Testis (tissue), 3 donors: Measurements from ENCODE around the gene CITED1. TPM values are rescaled to one million over a fixed set of nuclear protein-coding genes. Genes with fewer than 3 reads are reported as not detected.

Experiments
- DNase-seq: peaks from one replicate; pipeline ENCODE4 v3.0.0-alpha.2; 2019
- H3K27ac ChIP-seq, 2 donors: fragments of 200-600 bp; sonication (generic); one replicate each; pipeline ENCODE4 v1.5.1; 2019
- H3K27me3 ChIP-seq: fragments of 200-600 bp; sonication (generic); one replicate; pipeline ENCODE4 v1.5.1; 2019
- H3K36me3 ChIP-seq: fragments of 200-600 bp; sonication (generic); one replicate; pipeline ENCODE4 v1.5.1; 2017; ENCODE audit warnings: low read depth; ENCODE audit errors: missing control alignments
- H3K4me1 ChIP-seq: fragments of 200-600 bp; sonication (generic); one replicate; pipeline ENCODE4 v1.5.1; 2019
- H3K4me3 ChIP-seq, 2 donors: fragments of 200-600 bp; sonication (generic); one replicate each; pipeline ENCODE4 v1.5.1; 2017 to 2019
- H3K9me3 ChIP-seq: fragments of 200-600 bp; sonication (generic); one replicate; pipeline ENCODE4 v1.5.1; 2017
- POLR2A ChIP-seq: fragments of 450-650 bp; IDR thresholded peaks from one replicate; pipeline ENCODE4 v1.6.1; 2017; ENCODE audit warnings: antibody characterized with exemption, mild to moderate bottlenecking, moderate library complexity
- WGBS, 2 donors: methylation state at CpG; one replicate each; pipeline ENCODE4 v1.1.5; 2018; 5-methylcytosine and 5-hydroxymethylcytosine counted together
- intact Hi-C: fragments of 100-400 bp; cut with DNase I; formaldehyde crosslinking; loops from one replicate; pipeline ENCODE4 v1.15.1; 2023; ENCODE audit warnings: low total_unique reads
- polyA plus RNA-seq: library from polyadenylated mRNA; stranded (reverse); fragments of 350-450 nt; fragmentation: Illumina TruSeq; extraction: RNeasy Lipid Tissue Mini Kit (QIAGEN cat#74804); gene quantifications from one replicate; pipeline ENCODE4 v1.2.3, GENCODE V29; 2014; ENCODE audit warnings: low read depth, low replicate concordance; ENCODE audit not compliant: insufficient read depth
- total RNA-seq, 2 donors: library from RNA; depleted of rRNA; stranded (reverse); fragments of >200 nt; gene quantifications; one replicate each; pipeline ENCODE4 v1.2.3, GENCODE V29; 2016
- TF ChIP-seq, protein P1 (sequence below), 3 experiments: fragments of 450-650 bp in 2 of 3; fragments of 200-600 bp in 1 of 3; sonication (generic) in 1 of 3; IDR thresholded peaks; one replicate each; pipeline ENCODE4 v1.5.1; 2016 to 2019; ENCODE audit warnings: antibody characterized with exemption in 3 of 3, mild to moderate bottlenecking in 2 of 3, moderate library complexity in 1 of 3

The CITED1 gene
- total and polyA plus RNA-seq, 3 donors from 2014 or later = 323 to 593 (median 439) TPM

DNA sequence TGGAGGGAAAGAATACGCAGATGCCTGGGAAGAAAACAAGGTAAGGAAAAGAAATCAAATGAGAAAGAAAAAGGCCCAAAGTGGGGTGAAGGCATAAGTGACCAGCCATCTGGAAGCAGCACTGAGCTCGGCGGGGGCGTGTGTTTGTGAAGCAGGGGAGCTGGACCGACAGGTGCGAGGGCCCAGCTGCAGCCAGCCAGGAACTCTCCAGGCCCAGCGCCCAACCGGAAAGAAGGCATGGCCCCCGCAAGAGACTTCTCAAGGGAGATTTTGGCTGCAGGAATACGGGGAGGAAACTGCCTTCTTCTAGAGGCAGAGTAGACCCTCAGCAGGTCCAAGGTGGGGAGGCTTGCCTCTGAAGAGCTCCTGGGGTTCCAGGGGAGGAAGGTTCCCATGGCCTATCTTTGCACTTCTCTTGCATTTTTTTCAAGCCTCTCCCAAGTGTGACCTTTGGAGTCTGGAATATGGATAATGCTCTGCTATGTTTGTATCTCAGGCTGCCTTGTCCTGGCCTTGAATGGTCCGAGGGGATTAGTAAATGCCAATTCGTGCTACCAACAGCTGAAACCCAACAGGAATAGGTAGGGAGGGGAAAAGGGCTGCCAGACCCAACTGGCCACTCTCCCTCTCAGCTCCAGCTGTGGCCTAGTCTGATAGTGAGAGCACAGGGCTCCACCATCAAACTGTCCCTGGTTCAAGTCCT, 10.8 kb upstream of the CITED1 start:
- no peaks in the 10 kb centered on the region for H3K9me3 ChIP-seq
- intact Hi-C loops = no loop called here
- no peaks in the 10 kb centered on the region for H3K4me1 ChIP-seq
- H3K27me3 ChIP-seq = no peaks in the 10 kb centered on the region
- no peaks in the 10 kb centered on the region for H3K36me3 ChIP-seq
- 25 to 39% methylated on average over 1 to 6 of the region's 12 CpGs for WGBS, 2 donors
- no peak overlapping the region for H3K4me3 ChIP-seq
- H3K27ac ChIP-seq = no peak overlapping the region
- no peak for TF ChIP-seq POLR2A
- TF ChIP-seq, protein P1, sequence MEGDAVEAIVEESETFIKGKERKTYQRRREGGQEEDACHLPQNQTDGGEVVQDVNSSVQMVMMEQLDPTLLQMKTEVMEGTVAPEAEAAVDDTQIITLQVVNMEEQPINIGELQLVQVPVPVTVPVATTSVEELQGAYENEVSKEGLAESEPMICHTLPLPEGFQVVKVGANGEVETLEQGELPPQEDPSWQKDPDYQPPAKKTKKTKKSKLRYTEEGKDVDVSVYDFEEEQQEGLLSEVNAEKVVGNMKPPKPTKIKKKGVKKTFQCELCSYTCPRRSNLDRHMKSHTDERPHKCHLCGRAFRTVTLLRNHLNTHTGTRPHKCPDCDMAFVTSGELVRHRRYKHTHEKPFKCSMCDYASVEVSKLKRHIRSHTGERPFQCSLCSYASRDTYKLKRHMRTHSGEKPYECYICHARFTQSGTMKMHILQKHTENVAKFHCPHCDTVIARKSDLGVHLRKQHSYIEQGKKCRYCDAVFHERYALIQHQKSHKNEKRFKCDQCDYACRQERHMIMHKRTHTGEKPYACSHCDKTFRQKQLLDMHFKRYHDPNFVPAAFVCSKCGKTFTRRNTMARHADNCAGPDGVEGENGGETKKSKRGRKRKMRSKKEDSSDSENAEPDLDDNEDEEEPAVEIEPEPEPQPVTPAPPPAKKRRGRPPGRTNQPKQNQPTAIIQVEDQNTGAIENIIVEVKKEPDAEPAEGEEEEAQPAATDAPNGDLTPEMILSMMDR (IDR thresholded peaks at IDR 0.05) = no peak
- no peak for DNase-seq

DNA sequence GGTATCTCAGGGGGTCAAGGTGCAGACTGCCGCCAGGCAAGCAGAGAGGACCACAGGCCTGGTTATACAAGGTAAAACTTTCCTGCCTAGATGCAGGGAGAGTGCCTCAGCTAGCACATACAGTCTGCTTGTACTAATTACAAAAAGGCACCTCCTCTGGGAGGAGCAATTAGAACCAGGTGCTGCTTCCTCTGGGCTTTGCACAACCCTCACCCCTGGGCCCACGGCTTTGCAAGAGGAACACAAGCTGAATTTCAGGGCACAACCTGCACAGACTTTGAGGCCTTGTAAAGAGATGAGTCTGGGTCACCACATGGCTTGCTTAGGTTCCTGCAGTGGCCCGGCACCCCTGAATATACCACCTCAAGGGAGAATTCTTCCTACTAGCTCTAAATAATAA, 9.2 kb upstream of the CITED1 start:
- Histone ChIP-seq H3K27ac (no peak overlapping the region), H3K27me3 (no peaks in the 10 kb centered on the region), H3K4me1 (no peaks in the 10 kb centered on the region), H3K4me3 (no peak overlapping the region), H3K36me3 (no peaks in the 10 kb centered on the region), H3K9me3 (no peaks in the 10 kb centered on the region)
- TF ChIP-seq, protein P1 (IDR thresholded peaks at IDR 0.05) = no peak
- no peak for TF ChIP-seq POLR2A
- WGBS, 2 donors = 89 to 93% methylated on average over 2 to 3 of the region's 3 CpGs
- no peak for DNase-seq
- intact Hi-C loops = no loop called here

DNA sequence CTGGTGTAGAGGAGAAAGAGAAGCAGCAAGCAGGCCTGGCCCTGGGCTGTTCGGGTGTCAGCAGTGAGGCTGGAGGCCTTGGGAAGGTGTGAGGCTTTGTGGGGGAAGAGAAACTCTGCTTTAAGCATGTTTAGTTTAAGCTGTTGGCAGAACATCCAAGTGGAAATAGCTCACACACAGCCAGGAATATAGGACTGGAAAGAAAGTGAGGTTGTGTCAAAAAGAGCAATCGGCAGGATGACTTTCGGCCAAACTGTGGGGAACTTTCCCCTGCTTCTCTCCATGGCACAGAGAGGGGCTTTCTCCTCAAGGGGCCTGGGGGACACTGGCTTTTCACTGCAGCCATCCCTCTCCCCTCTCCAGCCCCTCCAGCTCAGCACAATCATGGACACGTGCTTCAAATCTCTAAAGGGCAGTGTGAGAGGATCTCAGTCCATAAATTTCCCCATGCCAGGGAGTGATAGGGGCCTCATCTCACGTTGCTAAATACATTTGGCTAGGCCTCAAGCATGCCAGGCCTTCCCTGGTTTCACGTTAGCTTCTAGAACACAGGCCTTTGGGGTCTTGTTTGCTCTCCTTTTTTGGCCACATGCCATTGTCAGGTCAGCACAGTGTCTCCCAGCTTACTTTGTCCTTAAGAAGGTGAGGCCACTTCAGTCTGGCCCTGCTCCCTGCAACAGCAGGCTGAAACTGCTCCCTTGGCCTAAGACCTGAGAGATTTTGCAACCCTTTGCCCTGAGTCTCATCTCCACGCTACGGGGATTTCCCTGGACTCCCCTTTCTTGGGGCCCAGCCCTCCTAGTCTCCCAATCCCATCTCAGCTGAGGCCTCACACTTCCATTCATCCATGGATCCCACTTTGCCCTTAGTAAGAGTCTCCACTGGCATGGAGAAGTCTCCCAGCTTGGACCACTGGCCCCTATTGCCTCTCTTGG, 8.3 kb upstream of the CITED1 start:
- H3K27ac ChIP-seq = no peak overlapping the region
- DNase-seq = no peak
- 45 to 57% methylated on average over 3 to 8 of the region's 8 CpGs for WGBS, 2 donors

DNA sequence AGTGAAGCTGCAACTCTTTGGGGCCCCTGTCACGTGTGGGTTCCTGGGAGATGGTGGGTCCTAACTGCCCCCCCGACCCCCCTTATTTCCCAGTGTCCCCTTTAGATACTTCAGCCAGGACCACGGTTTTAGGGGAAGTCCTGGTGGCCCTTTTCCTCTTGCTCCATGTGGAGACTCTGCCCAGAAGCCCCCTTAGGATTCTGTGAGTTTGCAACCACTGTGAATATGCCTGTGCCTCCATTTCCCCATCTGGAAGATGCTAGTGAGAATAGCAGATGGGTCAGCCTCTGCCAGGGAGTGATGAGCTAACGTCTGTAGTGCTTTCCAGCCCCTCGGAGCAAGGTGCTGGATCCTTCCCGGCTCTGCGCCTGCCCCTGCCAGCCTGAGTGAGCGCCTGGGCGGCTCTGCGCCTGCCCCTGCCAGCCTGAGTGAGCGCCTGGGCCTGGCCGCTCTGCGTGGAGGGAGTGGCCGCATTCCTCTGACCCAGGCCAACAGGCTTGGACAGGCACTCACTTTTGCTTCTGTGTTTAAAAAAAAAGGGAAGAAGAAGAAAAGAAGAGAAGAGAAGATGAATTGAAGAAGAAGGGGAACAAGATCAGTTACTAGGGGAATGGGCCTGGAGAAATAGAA, 6.7 kb upstream of the CITED1 start:
- Histone ChIP-seq H3K4me3 (no peak overlapping the region), H3K27me3 (no peaks in the 10 kb centered on the region), H3K9me3 (no peaks in the 10 kb centered on the region), H3K27ac (no peak overlapping the region), H3K36me3 (no peaks in the 10 kb centered on the region), H3K4me1 (no peaks in the 10 kb centered on the region)
- intact Hi-C loops = no loop called here
- DNase-seq = no peak
- TF ChIP-seq, protein P1 (IDR thresholded peaks at IDR 0.05) = no peak
- TF ChIP-seq POLR2A = no peak
- 94 to 100% methylated on average over 3 to 8 of the region's 14 CpGs for WGBS, 2 donors

More for the DNA sequence above, 8.3 kb upstream of the CITED1 start:
- Histone ChIP-seq H3K4me3 (no peak overlapping the region), H3K4me1 (no peaks in the 10 kb centered on the region), H3K27me3 (no peaks in the 10 kb centered on the region), H3K9me3 (no peaks in the 10 kb centered on the region), H3K36me3 (no peaks in the 10 kb centered on the region)
- TF ChIP-seq, protein P1 (IDR thresholded peaks at IDR 0.05) = no peak
- intact Hi-C loops = no loop called here
